GM19395 (cell line): ENCODE data around the gene KCNJ9.
"Not testable (repeated sequence)": the region's sequence is repeated elsewhere in the genome, so short reads cannot be mapped to it uniquely, and the experiment has no call there.

ENCODE experiments used
- ATAC-seq: cut with Tn5 transposase; IDR thresholded peaks from one replicate; pipeline ENCODE4 v1.9.1; 2021; ENCODE audit warnings: mild to moderate bottlenecking, moderate library complexity; ENCODE audit not compliant: unreplicated experiment

The KCNJ9 gene

GRCh38 chr1:160081261-160081936 lies at the start of gene KCNJ9:
TSS of gene KCNJ9 (plus strand) at chr1:160081538. CDS start at chr1:160084031, 2,493 bp downstream.
- ATAC-seq: no peak

- no peak for ATAC-seq
Measured at GRCh38 chr1:160032165-160032820, 49.0 kb upstream of the KCNJ9 start.

GRCh38 chr1:160040476-160040875 lies 40.9 kb upstream of the KCNJ9 start:
- ATAC-seq: no peak

GRCh38 chr1:160043543-160043942 lies 37.8 kb upstream of the KCNJ9 start:
- ATAC-seq: no peak

- ATAC-seq: no peak
Measured at GRCh38 chr1:160045653-160046052, 35.7 kb upstream of the KCNJ9 start.

GRCh38 chr1:160046494-160047110 lies 34.7 kb upstream of the KCNJ9 start:
- peak; percentile 81 for ATAC-seq

- peak; percentile 53 for ATAC-seq
Measured at GRCh38 chr1:160047111-160047991, 34.0 kb upstream of the KCNJ9 start.

- ATAC-seq: no peak
Measured at GRCh38 chr1:160048335-160048734, 33.0 kb upstream of the KCNJ9 start.

GRCh38 chr1:160049101-160049500 lies 32.2 kb upstream of the KCNJ9 start:
- ATAC-seq: no peak

- not testable (repeated sequence) for ATAC-seq
Measured at GRCh38 chr1:160050182-160050581, 31.2 kb upstream of the KCNJ9 start.

- no peak for ATAC-seq
Measured at GRCh38 chr1:160050619-160051018, 30.7 kb upstream of the KCNJ9 start.

- no peak for ATAC-seq
Measured at GRCh38 chr1:160052936-160053335, 28.4 kb upstream of the KCNJ9 start.

- ATAC-seq: no peak
Measured at GRCh38 chr1:160053548-160054365, 27.6 kb upstream of the KCNJ9 start.

- no peak for ATAC-seq
Measured at GRCh38 chr1:160056648-160057169, 24.6 kb upstream of the KCNJ9 start.

- no peak for ATAC-seq
Measured at GRCh38 chr1:160058087-160058486, 23.3 kb upstream of the KCNJ9 start.

- no peak for ATAC-seq
Measured at GRCh38 chr1:160061369-160062229, 19.7 kb upstream of the KCNJ9 start.

- no peak for ATAC-seq
Measured at GRCh38 chr1:160062230-160062532, 19.2 kb upstream of the KCNJ9 start.

- no peak for ATAC-seq
Measured at GRCh38 chr1:160063176-160063575, 18.2 kb upstream of the KCNJ9 start.

GRCh38 chr1:160064164-160064563 lies 17.2 kb upstream of the KCNJ9 start:
- ATAC-seq: no peak
